GM06990 (cell line): Measurements from ENCODE around the gene AMMECR1L.
"Not testable (repeated sequence)": the region's sequence is repeated elsewhere in the genome, so short reads cannot be mapped to it uniquely, and the experiment has no call there.

Source experiments
- DNase-seq: peaks from one replicate; pipeline ENCODE4 v3.0.0-alpha.2; 2011; ENCODE audit not compliant: insufficient read length; ENCODE audit errors: extremely low read depth
- H3K27me3 ChIP-seq: replicated peaks from 2 replicates; pipeline ENCODE4 v1.6.0; 2011; ENCODE audit warnings: low read length; ENCODE audit not compliant: control insufficient read depth, insufficient read depth
- H3K36me3 ChIP-seq: 2 replicates; pipeline ENCODE4 v1.5.1; 2011; ENCODE audit warnings: low read length; ENCODE audit not compliant: control insufficient read depth, insufficient read depth
- H3K4me3 ChIP-seq: replicated peaks from 2 replicates; pipeline ENCODE4 v1.5.1; 2011; ENCODE audit warnings: low read depth, mild to moderate bottlenecking, control low read depth, low read length
- TF ChIP-seq, protein P1 (sequence below): IDR thresholded peaks from 2 replicates; pipeline ENCODE4 v1.5.1; 2011; ENCODE audit warnings: low read length, control low read depth, mild to moderate bottlenecking, inconsistent platforms; ENCODE audit not compliant: insufficient read depth, poor library complexity, severe bottlenecking

The AMMECR1L gene

DNA sequence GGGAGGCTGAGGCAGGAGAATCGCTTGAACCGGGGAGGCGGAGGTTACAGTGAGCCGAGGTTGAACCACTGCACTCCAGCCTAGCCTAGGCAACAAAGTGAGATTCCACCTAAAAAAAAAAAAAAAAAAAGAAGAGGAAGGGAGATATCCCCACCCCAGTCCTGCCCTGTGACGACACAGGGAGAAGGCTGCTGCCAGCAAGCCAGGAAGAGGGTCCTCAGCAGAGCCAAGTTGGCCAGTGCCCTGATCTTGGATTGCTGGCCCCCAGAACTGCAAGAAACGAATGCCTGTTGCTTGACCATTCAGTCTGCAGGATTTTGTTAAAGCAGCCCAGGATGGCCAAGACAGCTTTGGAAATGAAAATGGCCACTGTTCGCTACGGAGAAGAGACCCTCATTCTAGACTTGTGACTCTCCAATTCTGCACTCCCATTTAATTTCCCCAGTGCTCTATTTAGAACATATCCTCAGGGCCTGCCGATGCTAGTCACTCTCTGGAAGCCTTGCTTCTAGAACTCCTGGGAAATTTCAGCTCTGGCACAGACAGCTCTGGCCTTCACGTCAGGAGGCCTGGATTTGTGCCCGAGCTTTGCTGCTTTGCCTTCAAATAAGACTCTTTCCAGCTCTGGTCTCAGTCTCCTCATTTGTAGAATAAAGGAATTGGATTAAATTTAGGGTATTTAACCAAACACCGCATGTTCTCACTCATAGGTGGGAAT, 15.7 kb upstream of the AMMECR1L start:
- Histone ChIP-seq H3K4me3 (no peak overlapping the region), H3K36me3 (no peaks in the 10 kb centered on the region), H3K27me3 (no peaks in the 10 kb centered on the region)
- TF ChIP-seq, protein P1, sequence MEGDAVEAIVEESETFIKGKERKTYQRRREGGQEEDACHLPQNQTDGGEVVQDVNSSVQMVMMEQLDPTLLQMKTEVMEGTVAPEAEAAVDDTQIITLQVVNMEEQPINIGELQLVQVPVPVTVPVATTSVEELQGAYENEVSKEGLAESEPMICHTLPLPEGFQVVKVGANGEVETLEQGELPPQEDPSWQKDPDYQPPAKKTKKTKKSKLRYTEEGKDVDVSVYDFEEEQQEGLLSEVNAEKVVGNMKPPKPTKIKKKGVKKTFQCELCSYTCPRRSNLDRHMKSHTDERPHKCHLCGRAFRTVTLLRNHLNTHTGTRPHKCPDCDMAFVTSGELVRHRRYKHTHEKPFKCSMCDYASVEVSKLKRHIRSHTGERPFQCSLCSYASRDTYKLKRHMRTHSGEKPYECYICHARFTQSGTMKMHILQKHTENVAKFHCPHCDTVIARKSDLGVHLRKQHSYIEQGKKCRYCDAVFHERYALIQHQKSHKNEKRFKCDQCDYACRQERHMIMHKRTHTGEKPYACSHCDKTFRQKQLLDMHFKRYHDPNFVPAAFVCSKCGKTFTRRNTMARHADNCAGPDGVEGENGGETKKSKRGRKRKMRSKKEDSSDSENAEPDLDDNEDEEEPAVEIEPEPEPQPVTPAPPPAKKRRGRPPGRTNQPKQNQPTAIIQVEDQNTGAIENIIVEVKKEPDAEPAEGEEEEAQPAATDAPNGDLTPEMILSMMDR = no peak
- DNase-seq = no peak

DNA sequence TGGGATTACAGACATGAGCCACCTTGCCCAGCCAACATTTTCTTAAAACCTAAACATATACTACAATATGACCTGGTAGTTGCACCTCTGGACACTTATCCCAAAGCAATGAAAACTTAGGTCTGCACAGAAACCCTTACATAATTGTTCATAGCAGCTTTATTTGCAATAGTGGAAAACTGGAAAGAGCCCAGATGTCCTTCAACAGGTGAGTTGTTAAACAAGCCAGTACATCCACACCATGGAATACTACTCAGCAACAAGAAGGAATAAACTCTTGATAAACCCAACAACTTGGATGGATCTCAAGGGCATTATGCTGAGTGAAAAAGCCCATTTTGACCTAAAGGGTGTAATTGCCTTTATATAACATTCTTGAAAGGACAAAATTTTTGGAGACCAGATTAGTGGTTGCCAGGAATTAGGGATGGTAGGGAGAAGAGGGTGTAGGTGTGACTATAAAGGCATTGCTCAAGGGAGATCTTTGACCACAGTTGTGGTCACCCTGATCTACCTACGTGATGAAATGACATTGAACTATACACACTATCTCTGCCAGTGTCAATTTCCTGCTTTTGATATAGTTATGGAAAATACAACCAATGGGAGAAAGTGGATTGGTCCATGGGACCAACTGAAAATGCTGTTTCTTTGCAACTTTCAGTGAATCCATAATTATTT, 11.9 kb upstream of the AMMECR1L start:
- no peak for DNase-seq
- TF ChIP-seq, protein P1 = no peak
- no peaks in the 10 kb centered on the region for H3K36me3 ChIP-seq
- no peaks in the 10 kb centered on the region for H3K27me3 ChIP-seq
- no peak overlapping the region for H3K4me3 ChIP-seq

DNA sequence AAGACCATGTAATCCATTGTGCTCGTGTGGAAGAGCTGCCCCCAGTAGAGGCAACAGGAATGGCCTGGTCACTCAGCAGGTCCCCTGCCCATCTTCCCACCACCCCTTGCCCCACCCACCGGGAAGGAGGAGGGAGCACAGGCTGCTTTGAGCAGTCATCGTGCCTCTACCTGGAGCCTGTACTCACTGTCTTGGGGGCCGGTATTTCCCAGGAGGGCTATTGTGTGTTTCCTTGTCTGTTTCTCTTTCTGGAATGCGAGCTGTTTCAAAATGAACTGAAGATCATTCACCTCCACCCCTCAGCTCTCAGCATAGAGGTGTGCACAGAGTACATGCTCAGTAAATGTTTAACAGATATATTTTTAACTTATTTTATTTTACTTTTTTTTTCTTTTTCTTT, 7.7 kb upstream of the AMMECR1L start:
- peak overlapping the region; percentile 32 for H3K4me3 ChIP-seq
- TF ChIP-seq, protein P1 = no peak
- no peak for DNase-seq
- H3K36me3 ChIP-seq = no peaks in the 10 kb centered on the region
- no peaks in the 10 kb centered on the region for H3K27me3 ChIP-seq

DNA sequence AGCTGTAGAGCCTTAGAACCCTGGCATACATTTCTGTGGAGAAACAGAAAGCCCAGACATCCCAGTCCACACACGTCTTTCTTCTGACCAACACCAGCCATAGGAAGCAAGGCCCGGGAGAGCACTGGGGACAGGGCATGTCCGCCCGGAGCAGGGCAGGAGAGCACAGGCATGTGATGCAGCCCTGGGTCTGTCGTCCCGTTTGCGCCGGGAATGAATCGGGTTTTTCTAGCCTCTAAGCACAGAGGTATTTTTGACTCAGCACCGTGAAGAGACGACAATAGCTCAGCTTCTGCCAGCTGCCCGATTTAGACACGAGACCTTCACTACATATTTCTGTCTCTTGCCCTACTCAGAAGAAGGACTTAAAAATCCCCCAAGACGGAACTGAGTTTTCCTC, 7.3 kb upstream of the AMMECR1L start:
- Histone ChIP-seq H3K36me3 (no peaks in the 10 kb centered on the region), H3K4me3 (peak overlapping the region; percentile 32), H3K27me3 (no peaks in the 10 kb centered on the region)
- TF ChIP-seq, protein P1 = no peak
- DNase-seq = peak; percentile 43

DNA sequence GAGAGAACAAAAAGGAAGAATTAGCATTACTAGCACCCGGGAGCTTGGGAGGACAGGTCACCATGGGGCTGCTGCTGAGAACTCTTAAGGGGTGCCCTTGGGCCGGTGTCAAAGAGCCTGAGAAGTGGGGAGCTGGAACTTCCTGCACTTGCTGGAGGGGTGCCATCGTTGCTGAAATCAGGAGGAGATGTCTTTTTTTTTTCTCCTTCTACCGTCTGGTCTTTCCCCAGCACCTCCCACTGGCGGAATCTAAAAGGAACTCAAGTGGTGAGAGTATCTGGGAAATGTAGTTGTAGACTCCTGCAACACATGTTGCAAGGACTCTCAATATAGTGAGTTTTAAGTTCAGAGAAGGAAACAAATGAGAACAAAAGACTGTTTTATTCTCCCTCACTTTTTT, 6.1 kb upstream of the AMMECR1L start:
- TF ChIP-seq, protein P1 = no peak
- no peak for DNase-seq
- Histone ChIP-seq H3K36me3 (no peaks in the 10 kb centered on the region), H3K4me3 (no peak overlapping the region), H3K27me3 (no peaks in the 10 kb centered on the region)

DNA sequence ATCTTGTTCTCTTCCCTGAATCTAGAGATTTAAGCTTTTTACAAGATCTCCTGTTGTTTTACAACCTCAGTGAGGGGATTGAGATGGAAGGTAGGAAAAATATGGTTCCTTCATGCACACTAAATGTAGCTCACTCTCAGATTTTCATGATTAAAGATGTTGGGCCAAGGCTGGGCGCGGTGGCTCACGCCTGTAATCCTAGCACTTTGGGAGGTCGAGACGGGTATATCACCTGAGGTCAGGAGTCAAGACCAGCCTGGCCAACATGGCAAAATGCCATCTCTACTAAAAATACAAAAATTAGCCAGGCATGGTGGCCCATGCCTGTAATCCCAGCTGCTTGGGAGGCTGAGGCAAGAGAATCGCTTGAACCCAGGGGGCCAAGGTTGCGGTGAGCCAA, 5.0 kb upstream of the AMMECR1L start:
- not testable (repeated sequence) for H3K4me3 ChIP-seq, DNase-seq, H3K36me3 ChIP-seq, H3K27me3 ChIP-seq
